Measurements from ENCODE around the gene GBP3. TPM values are rescaled to one million over a fixed set of nuclear protein-coding genes. Genes with fewer than 3 reads are reported as not detected.
"Not testable (repeated sequence)": the region's sequence is repeated elsewhere in the genome, so short reads cannot be mapped to it uniquely, and the experiment has no call there.

The GBP3 gene
- 27.7 TPM for polyA plus RNA-seq (2013, experiment 1 of 2; ENCODE audit: insufficient read length)
- 23.4 TPM for polyA plus RNA-seq (2013, experiment 2 of 2; ENCODE audit: insufficient read length)

- peak; percentile 64 for DNase-seq
Observed at GRCh38 chr1:89022167-89022959, at the start of gene GBP3. Gene GBP3 (minus strand): TSS chr1:89022866. CDS start chr1:89020721, 2,145 bp downstream.

GRCh38 chr1:89070509-89070908, 47.8 kb upstream of the GBP3 start:
- DNase-seq = no peak

- no peak for DNase-seq
Observed at GRCh38 chr1:89069951-89070350, 47.3 kb upstream of the GBP3 start.

GRCh38 chr1:89068291-89068690, 45.6 kb upstream of the GBP3 start:
- peak; percentile 75 for DNase-seq

GRCh38 chr1:89065079-89065868, 42.6 kb upstream of the GBP3 start, which contains the start of gene GBP1:
Gene GBP1 (minus strand): TSS chr1:89065208. CDS start chr1:89063234, 1,974 bp downstream.
- DNase-seq = peak; percentile 85

GRCh38 chr1:89064632-89065031, 42.0 kb upstream of the GBP3 start:
- DNase-seq = no peak

GRCh38 chr1:89063094-89063493, 40.4 kb upstream of the GBP3 start:
- DNase-seq = no peak

- DNase-seq = no peak
Observed at GRCh38 chr1:89060091-89060490, 37.4 kb upstream of the GBP3 start.

- DNase-seq = no peak
Observed at GRCh38 chr1:89051955-89052312, 29.3 kb upstream of the GBP3 start.

GRCh38 chr1:89051300-89051954, 28.8 kb upstream of the GBP3 start:
- no peak for DNase-seq

GRCh38 chr1:89050649-89051033, 28.0 kb upstream of the GBP3 start:
- DNase-seq = no peak

- DNase-seq = not testable (repeated sequence)
Observed at GRCh38 chr1:89049901-89050648, 27.4 kb upstream of the GBP3 start.

- not testable (repeated sequence) for DNase-seq
Observed at GRCh38 chr1:89049187-89049586, 26.5 kb upstream of the GBP3 start.

- DNase-seq = peak; percentile 44
Observed at GRCh38 chr1:89047734-89048133, 25.1 kb upstream of the GBP3 start.

- DNase-seq = not testable (repeated sequence)
Observed at GRCh38 chr1:89046318-89047183, 23.9 kb upstream of the GBP3 start.

GRCh38 chr1:89044970-89045721, 22.5 kb upstream of the GBP3 start:
- DNase-seq = no peak

- no peak for DNase-seq
Observed at GRCh38 chr1:89043940-89044339, 21.3 kb upstream of the GBP3 start.

- DNase-seq = no peak
Observed at GRCh38 chr1:89042491-89042890, 19.8 kb upstream of the GBP3 start.

GRCh38 chr1:89041721-89042120, 19.1 kb upstream of the GBP3 start:
- DNase-seq = no peak

GRCh38 chr1:89041119-89041641, 18.5 kb upstream of the GBP3 start:
- DNase-seq = peak; percentile 73
